Activated effector memory CD4-positive, alpha-beta T cell treated with anti-CD3 and anti-CD28 coated beads, Interleukin-2, amount 50 U/mL, for 16 hours (primary cell): ENCODE results near the gene RNF215.
"Not testable (repeated sequence)": the region's sequence is repeated elsewhere in the genome, so short reads cannot be mapped to it uniquely, and the experiment has no call there.

ENCODE experiments used
- DNase-seq: peaks from one replicate; pipeline ENCODE4 v3.0.0-alpha.2; 2020

Gene RNF215

DNA sequence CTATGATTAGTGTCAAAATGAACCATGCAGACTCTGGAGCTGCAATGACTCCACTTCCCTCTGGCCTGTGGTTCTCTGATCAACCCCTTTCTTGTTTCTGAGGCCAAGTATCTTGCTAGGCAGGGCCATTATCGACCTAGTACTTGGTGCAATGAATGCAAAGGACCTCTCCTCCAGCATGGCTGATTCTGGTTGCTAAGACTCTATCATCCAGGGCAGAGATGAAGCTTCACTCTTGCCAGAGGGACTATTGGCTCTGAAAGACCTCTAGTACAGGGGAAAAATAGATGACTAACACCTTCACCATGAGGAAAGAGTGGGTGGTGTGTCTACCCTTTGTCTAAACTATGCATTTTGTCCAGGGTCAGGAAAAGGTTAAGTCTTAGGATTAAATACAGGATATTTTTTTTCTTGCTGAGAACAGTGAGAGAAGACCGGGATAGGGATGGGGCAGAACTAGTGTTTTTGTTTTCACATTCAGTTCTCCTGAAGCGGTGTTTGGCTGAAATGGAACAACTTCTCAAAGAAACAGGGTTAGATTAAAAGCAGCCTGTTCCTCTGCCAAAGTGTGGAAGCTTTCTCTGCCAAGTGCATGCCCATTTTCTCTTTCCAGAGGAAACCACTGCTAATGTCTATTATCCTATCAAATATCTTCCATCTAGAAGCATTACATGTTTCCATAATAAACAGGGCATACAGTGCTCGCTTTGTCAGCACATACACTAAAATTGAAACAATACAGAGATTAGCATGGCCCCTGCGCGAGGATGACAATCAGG, 33.3 kb upstream of the RNF215 start:
- DNase-seq, result no peak

DNA sequence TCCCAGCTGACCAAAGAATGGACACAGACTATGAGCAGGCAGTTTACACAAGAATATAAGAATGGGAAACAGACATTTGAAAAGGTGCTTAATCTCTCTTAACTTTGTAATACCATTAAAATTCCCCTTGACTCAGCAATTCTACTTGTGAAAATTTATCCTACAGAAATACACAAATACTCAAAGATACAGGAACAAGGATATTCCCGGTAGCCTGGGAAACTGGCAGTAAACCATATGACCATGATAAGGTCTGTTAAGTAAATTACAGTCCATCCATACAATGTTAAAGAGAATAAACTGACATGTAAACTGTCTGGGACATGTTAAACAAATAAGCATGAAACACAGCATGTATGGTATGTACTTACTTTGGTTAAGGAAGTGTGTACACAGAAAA, 29.6 kb upstream of the RNF215 start:
- DNase-seq, result no peak

DNA sequence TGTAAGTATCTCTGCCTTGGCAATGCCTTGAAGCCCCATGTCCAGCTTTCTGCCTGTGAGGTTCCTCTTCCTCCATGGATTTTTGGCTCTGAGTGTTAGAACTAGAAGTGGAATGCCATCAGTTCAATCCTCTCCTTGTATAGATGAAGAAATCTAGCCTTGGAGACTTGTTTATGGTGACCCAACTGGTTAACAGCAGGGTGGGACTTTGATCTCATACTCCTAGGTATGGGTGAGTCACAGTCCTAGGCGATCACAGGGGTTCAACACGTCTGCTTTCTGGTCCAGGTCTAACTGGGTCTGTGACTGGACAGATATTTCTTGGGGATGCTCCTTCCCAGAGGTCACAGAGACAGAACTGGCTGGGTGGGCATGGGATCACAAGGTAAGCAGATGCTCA, 29.2 kb upstream of the RNF215 start:
- DNase-seq, result no peak

DNA sequence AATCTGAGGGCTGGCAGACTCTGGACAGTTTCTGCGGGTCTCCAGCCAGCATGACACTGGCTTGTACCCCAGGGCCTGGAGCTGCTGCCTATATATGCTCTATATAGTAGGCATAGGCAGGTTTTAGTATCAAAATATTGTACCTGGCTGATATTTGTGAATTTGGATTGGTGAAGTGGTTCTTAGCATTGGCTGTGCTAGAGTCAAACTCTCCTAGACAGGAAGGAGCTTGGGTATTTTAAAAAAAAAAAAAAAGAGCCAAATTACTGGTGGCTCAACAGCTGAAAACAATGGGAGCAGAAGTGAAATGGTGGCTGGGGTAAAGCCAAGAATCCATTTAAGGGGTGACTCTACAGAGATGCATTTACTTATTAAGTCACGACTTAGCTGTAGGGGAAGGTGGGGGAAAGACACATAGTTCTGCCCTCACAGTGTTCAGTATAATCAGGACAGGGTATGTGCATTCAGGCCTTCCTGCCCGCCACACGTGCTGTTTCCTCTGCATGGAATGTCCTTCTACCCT, 27.4 kb upstream of the RNF215 start:
- no peak for DNase-seq

DNA sequence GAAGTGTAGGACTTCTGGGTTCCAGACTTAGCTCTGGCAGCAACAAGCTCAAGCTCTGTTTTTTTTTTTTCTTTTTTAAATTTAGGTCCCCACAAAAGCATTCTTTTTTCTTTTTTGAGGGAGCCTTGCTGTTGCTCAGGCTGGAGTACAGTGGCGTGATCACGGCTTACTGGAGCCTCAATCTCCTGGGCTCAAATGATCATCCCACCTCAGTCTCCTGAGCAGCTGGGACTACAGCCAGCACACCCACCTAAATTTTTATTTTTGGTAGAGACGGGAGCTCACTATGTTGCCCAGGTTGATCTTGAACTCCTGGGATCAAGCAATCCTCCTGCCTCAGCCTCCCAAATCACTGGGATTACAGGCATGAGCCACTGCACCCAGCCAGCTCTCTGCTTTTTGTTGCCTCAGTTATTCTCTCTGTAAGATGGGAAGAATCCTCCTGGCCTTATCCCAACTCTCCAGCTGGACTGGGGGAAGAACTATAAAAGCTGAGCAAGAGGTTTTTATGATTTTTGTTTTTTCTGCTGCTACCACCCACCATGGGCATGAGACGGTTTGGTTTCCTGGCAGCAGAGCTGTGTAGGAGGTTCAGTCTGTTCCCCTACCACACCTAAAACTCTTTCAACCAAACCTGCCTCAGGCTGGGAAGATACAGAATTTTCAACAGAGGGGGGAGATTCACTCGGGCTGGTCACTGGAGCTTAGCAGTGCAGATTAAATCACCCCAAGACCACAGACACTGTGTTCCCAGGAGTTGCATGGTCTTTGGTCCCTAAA, 26.7 kb upstream of the RNF215 start:
- no peak for DNase-seq

DNA sequence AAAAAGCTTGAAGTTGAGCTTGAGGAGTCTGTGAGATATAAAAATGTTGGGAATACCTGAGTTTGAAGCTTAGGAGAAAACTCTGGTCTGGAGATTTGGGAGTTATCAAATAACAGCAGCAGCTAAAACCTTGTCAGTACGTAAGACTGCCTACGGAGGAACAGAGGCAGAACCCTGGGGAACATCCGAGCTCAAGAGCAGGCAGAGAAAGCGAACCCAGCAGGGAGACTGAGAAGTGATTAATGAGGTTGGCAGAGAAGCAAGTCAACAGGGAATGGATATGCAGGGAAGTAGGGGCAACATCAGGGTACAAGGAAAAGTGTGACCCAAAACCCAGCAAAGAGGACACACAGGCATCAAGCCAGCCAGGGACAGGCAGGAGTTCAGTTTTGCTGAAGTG, 25.8 kb upstream of the RNF215 start:
- no peak for DNase-seq

DNA sequence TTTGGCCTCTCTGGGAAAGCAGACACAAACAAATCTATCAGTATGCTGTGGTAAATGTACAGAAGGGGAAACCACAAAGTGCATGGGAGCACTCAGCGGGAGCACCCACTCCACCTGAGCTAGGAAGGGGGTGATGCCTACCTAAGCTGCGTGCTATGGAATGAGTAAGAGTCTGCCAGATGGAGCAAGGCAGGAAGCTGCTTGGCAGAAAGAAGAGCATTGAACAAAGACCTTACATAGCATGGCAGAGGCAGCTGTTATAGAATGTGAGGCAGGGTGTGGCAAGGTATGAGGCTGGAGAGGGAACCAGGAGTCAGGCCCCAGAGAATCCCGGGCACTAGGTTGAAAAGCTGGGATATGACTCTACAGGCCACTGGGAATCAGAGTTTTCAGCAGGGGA, 24.6 kb upstream of the RNF215 start:
- no peak for DNase-seq

DNA sequence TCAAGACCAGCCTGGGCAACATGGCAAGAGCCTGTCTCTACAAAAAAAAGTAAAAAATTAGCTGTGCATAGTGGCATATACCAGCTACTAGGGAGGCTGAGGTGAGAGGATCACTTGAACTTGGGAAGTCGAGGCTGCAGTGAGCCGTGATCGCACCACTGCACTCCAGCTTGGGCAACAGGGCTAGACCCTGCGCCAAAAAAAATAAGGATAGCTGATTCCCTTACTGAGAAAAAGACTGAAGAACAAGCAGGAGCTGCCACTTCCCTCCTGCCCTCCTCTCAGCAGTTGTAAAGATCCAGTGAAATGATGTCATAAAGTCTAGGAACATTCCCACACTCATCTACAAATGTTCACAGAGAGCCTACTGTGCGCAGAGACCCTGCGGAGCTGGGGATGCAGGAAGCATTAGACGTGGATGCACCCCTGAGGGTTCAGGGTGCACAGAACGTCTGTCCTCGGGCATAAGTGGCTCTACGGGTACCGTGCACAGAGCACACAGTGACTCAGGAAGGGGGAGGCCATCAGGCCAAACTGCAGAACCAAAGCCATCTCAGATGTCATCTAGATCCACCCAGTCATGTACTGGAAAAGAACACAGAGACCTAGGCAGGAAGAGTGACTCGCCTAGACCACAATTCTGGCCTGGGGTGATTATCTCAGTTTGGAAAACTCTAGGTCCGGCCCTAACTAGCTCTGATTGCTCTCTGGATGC, 21.3 kb upstream of the RNF215 start:
- DNase-seq, result no peak

DNA sequence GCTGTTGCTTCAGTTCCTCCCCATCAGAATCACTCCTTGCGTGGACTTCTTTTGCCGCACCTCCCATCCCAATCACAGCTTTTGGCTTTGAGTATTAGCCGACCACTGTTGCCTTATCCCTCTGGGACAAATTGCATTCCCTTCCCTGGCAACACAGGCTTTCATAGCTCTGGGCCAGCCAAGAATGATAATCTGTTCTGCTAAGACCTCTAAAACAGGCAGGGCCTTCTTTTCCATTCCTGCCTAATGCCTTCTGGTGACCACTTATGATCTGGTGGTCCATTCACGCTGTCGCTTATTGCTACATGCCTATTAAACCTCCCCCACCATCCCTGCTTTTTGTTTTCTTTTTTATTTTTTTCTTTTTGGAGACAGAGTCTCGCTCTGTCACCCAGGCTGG, 19.2 kb upstream of the RNF215 start:
- no peak for DNase-seq

DNA sequence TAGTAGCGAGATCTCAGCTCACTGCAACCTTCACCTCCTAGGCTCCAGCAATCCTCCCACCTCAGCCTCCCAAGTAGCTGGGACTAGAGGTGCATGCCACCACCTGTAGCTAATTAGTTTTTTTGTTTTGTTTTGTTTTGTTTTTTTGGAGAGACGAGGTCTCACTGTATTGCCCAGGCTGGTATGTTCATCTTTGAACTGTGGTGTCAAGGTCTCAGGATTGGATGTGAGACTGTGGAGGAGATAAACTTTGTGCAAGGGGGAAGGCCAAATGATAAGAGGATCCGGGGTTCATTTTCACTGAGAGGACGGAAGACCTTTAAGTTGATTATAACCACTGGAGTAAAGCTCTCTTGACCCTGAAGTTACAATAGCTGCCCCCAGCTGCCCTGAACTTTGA, 18.5 kb upstream of the RNF215 start:
- DNase-seq, result no peak

DNA sequence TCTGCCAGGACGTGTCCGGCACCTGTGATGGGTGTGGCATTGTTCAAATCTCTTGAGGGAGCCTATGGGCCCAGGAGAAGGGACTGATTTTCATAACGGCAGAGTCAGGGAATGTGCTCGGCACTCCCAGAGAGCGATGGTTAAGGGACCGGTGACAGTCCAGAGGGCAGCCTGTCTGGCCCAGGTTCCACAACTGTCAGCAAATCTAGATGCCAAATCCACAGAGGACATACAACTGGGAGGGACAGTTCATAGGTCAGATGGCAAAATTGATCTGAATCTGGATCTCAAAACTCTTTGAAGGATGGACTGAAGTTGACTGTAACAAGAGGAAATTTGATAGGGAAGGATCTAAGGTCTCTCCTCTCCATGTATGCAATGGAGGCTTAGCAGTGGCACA, 17.1 kb upstream of the RNF215 start:
- DNase-seq, result no peak

DNA sequence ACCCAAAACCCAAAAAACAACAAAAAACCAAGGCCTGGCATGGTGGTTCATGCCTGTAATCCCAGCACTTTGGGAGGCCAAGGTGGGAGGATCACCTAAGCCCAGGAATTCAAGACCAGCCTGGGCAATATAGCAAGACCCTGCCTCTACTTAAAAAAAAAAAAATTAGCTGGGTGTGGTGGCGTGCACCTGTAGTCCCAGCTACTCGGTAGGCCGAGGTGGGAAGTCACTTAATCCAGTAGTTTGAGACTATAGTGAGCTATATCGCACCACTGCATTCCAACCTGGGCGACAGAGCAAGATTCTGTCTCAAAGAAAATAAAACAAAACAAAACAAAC, 15.5 kb upstream of the RNF215 start:
- DNase-seq, result not testable (repeated sequence)

DNA sequence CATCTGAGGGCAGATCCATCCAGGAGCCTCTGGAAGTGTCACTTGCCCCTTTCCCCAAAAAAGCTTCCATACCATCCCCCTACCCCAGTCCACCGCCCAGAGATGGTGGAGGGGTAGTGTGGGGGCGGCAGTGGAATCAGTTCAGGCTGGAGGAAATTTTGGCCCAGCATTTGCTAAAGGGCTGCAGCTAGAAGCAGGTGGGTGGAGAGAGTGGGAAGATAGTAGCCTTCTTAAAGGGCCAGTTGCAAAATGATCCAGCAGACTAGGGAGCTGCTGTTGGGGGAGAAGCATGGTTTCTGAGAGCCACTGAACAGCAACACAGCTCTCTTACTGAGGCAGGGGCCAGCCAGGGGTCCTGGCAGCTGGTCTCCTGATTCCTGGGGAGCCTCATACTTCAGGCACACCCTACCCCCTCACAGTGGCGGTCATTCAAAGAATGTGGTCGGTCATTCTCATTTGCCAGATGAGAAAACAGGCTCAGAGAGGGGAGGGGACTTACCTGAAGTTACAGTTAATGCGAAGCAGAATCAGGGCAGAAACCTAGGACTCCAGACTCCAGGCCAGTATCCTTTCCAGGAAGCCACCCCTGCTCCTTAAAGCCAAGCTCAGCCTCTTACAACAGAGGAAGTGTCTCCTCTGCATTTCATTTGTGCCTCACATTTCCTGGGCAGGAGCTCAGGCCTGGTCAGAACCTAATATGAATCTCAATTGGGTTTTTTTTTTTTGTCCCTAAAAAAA, 15.0 kb upstream of the RNF215 start:
- no peak for DNase-seq

DNA sequence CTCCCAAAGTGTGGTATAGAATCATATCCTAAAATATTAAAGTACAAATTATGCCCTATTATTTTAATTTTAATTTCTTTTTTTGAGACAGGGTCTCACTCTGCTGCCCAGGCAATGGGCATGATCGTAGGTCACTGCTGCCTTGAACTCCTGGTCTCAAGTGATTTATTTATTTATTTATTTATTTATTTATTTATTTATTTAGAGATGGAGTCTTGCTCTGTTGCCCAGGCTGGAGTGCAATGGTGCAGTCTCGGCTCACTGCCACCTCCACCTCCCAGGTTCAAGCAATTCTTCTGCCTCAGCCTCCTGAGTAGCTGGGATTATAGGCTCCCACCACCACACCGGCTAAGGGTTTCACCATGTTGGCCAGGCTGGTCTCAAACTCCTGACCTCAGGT, 13.8 kb upstream of the RNF215 start:
- DNase-seq, result not testable (repeated sequence)

DNA sequence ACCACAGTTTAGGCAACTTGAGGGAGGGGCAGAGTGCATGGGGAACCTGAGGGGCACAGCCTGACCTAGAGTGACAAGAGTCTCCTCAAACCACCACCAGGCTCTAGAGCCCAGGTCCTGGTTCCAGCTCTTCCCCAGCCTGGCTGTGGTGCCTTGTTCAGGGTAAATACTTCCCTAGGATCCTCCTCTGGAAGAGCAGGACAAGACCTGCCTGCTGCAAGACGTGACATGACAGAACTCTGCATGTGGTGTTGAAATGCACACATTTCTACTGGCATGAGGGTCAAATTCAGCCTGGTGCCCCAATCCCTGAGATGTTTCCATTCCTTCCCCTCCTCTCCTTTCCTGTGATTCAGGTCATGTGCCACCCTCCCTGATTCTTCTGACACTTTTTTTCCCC, 12.9 kb upstream of the RNF215 start:
- DNase-seq, result no peak

DNA sequence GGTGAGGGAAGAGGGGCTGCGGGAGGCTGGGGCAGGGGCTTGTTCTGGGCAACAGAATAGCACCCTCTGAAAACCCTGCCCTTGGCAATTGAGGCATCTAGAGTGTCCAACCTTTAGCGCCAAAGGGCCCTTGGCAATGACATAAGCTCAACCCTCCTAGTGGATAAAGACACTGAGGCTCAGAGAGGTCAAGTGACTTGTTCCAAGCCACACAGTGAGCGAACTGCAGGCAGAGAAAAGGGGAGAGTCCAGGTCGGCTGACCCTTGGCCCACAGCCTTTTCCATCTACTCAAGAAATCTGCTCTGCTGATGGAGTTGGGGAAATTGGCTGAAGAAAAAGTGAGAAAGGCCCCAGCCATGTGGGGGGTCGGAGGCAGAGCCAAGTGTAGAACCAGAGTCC, 12.5 kb upstream of the RNF215 start:
- DNase-seq, result no peak

DNA sequence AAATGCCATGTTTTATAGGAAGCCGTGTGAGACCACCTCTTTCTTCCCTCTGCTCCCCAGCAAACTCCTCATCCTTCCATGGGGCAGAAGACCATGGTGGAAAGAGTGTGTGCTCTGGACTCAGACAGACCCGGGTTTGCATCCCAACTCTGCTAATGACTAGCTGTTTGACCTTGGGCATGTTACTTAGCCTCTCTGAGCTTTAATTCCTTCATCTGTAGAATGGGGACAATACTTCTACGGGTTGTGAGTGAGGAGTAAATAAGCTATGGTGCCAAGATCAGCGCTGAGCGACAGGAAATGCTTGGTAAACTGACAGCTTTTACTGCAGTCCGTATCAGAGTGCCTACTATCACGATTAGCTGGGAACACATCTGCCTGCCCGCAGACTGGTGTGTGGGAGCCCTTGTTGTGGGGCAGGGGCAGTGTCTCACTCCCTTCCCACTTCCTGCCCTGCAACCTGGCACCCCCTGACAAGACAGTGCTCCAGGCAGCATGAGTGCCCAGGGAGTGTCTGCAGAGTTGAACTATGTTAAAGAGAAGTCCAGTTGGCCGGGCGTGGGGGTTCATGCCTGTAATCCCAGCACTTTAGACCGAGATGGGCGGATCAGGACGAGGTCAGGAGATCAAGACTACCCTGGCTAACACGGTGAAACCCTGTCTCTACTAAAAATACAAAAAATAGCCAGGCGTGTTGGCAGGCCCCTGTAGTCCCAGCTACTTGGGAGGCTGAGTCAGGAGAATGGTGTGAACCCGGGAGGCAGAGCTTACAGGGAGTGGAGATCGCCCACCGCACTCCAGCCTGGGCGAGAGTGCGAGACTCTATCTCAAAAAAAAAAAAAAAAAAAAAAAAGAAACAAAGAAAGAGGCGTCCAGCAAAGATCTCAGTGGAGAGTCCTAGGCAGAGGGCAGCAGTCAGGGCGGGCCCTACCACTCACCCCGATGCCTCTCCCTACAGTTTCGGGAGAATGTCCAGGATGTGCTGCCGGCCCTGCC, 11.8 kb upstream of the RNF215 start:
- DNase-seq, result no peak

DNA sequence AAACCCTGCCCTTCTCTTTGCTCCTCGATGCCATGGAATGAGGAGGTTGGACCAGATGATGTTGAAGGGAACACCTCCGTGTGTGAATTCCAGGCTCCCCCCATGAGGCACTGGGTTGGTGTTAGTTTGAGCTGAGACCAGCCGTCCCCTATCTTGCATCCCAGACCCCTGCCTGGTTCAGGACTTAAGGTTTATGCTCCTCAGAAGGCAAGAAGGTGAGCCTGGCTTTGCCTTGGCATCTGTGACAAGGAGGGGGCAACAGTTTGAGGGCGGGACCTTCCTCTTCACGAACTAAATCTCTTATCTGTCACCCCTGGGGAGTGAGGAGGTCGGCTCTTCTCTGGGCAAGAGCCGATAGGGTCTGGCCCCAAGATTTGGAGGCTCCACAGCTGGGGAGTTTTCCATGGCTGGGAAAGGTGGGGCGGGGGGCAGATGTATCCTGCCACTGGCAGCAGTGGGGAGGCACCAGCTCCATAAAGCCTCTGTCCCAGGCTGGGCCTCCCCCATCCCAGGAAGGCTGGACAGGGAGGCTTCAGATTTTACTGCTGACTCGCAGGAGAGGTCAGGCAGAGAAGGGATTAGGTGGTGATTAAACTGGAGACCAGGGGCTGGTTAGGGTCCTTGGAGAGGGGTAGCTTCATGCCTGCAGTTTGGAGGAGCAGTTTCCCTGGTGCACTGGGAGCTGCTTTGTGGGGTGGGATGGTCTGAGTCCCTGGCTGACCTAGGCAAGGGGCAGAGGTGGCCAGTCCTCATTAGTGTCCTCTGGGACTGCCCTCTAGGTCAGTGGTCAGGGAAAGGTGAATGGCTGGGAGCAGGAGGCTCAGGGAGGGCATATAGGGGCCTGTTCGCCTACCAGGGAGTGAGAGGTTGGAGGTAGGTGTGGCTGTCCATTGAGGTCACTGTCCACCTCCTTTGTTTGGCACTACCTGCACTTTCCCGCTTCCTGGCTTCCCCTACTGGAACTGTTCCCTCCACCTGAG, 10.7 kb upstream of the RNF215 start:
- no peak for DNase-seq

DNA sequence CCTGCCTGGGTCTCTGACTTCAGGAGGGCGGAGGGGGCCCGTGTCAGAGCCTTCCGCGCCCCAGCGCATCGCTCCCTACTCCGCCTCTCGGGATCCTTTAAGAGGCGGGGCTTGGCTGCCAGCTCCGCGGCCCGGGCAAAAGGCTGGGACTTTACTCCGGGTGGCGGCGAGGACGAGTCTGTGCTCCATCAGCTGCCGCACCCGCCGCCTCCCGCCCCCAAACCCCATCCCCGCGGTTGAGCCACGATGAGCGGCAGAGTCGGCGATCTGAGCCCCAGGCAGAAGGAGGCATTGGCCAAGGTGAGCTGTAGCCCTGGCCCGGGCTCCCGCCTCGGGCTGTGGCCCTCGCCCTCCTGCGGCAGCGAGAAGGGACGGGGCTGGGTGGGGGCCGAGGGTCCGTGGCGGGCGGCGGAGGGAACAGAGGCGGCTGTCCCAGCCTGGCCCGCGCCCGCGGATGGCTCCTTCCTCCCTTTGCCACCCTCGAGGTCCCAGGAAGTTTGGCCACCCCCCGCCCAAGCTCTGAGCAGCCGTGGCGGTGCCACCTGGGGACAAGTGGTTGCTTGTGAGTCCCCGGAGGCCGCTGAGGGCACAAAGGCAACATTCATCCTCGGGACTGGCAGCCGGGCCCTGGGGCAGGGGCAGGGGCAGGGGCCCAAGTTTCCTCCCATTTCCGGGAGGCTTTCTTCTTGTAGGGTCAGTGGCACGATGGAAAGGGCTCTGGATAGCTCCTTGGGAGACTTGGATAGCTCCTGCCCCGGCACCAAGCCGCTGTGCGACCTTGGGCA, 9.9 kb upstream of the RNF215 start, which contains the start of gene SEC14L2:
Gene SEC14L2 (plus strand): TSS at position 148 of the 785 bp plus-strand sequence. CDS start 99 bp downstream, at position 247.
- peak; percentile 86 for DNase-seq
